ENCODE results near the gene ENGASE. TPM values are rescaled to one million over a fixed set of nuclear protein-coding genes. Genes with fewer than 3 reads are reported as not detected.

The ENGASE gene
- total and polyA plus RNA-seq, 7 experiments from 2014 or later: 3.8 to 214 (median 82.7) TPM

GRCh38 chr17:79047291-79047920 lies 27.2 kb upstream of the ENGASE start:
- no peaks in the 10 kb centered on the region for H3K36me3 Mint-ChIP-seq
- H3K4me3 Mint-ChIP-seq: no peak overlapping the region
- H3K4me1 ChIP-seq (ENCODE audit: control insufficient read depth in 2 of 2, insufficient read depth in 2 of 2, low read length in 2 of 2): no peaks in the 10 kb centered on the region
- H3K36me3 ChIP-seq (ENCODE audit: control insufficient read depth in 2 of 3, insufficient read depth in 3 of 3, low read length in 3 of 3): no peaks in the 10 kb centered on the region
- H3K4me3 ChIP-seq (ENCODE audit: low read length): no peak overlapping the region
- H3K27me3 ChIP-seq (ENCODE audit: control insufficient read depth in 2 of 2, insufficient read depth in 2 of 2, low read length in 2 of 2): no peaks in the 10 kb centered on the region
- H3K27ac ChIP-seq (ENCODE audit: low read depth, low read length): no peak overlapping the region
- no peak overlapping the region for H3K27ac Mint-ChIP-seq
- intact Hi-C loops (cut with micrococcal nuclease): no loop called here
- no peaks in the 10 kb centered on the region for H3K9me3 ChIP-seq (ENCODE audit: control insufficient read depth in 2 of 3, low read length in 3 of 3)
- peaks cover 0 to 9% (median 5%) of the 10 kb centered on the region in 7 donors for H3K4me1 Mint-ChIP-seq
- no peak for ATAC-seq
- ChIA-PET POLR2A (no interaction called here), CTCF (no interaction called here)
- DNase-seq: no peak
- H3K9me3 Mint-ChIP-seq: peaks cover 0 to 11% (median 0%) of the 10 kb centered on the region in 11 donors
- H3K27me3 Mint-ChIP-seq: peaks cover 4 to 17% (median 12%) of the 10 kb centered on the region in 5 donors

- peaks cover 0 to 7% (median 0%) of the 10 kb centered on the region in 11 donors for H3K9me3 Mint-ChIP-seq
Observed at GRCh38 chr17:79047923-79048825, 26.4 kb upstream of the ENGASE start.

GRCh38 chr17:79048826-79049755 lies 25.5 kb upstream of the ENGASE start:
- Mint-ChIP-seq H3K4me3 (no peak overlapping the region), H3K9me3 (peaks cover 0 to 12% (median 7%) of the 10 kb centered on the region in 11 donors), H3K4me1 (peaks cover 0 to 9% (median 5%) of the 10 kb centered on the region in 7 donors), H3K27me3 (peaks cover 4 to 20% (median 12%) of the 10 kb centered on the region in 5 donors), H3K27ac (no peak overlapping the region), H3K36me3 (peaks cover 0 to 7% (median under 1%) of the 10 kb centered on the region in 5 donors)
- DNase-seq (no peak), ATAC-seq (no peak)
- no peaks in the 10 kb centered on the region for H3K27me3 ChIP-seq (ENCODE audit: control insufficient read depth in 2 of 2, insufficient read depth in 2 of 2, low read length in 2 of 2)
- no peak overlapping the region for H3K27ac ChIP-seq (ENCODE audit: low read depth, low read length)
- H3K9me3 ChIP-seq (ENCODE audit: control insufficient read depth in 2 of 3, low read length in 3 of 3): no peaks in the 10 kb centered on the region
- no peak overlapping the region for H3K4me3 ChIP-seq (ENCODE audit: low read length)
- H3K4me1 ChIP-seq (ENCODE audit: control insufficient read depth in 2 of 2, insufficient read depth in 2 of 2, low read length in 2 of 2): no peaks in the 10 kb centered on the region
- POLR2A ChIA-PET: no interaction called here
- H3K36me3 ChIP-seq (ENCODE audit: control insufficient read depth in 2 of 3, insufficient read depth in 3 of 3, low read length in 3 of 3): no peaks in the 10 kb centered on the region
- CTCF ChIA-PET: interaction anchor here (0.7 kb wide), 1 partner anchor 11 kb away, joined by 3 read pairs; no protein-coding TSS in a partner anchor
- intact Hi-C loops (cut with micrococcal nuclease): no loop called here

More at GRCh38 chr17:79047923-79048825, 26.4 kb upstream of the ENGASE start:
- Histone ChIP-seq H3K36me3 (ENCODE audit: control insufficient read depth in 2 of 3, insufficient read depth in 3 of 3, low read length in 3 of 3) (no peaks in the 10 kb centered on the region), H3K27me3 (ENCODE audit: control insufficient read depth in 2 of 2, insufficient read depth in 2 of 2, low read length in 2 of 2) (no peaks in the 10 kb centered on the region), H3K27ac (ENCODE audit: low read depth, low read length) (no peak overlapping the region), H3K4me1 (ENCODE audit: control insufficient read depth in 2 of 2, insufficient read depth in 2 of 2, low read length in 2 of 2) (no peaks in the 10 kb centered on the region), H3K9me3 (ENCODE audit: control insufficient read depth in 2 of 3, low read length in 3 of 3) (no peaks in the 10 kb centered on the region), H3K4me3 (ENCODE audit: low read length) (no peak overlapping the region)
- no peak overlapping the region for H3K27ac Mint-ChIP-seq
- ATAC-seq: no peak
- peaks cover 3 to 17% (median 12%) of the 10 kb centered on the region in 5 donors for H3K27me3 Mint-ChIP-seq
- no peak for DNase-seq
- intact Hi-C loops (cut with micrococcal nuclease): no loop called here
- POLR2A ChIA-PET: no interaction called here
- H3K36me3 Mint-ChIP-seq: no peaks in the 10 kb centered on the region
- peaks cover 0 to 9% (median 5%) of the 10 kb centered on the region in 7 donors for H3K4me1 Mint-ChIP-seq
- CTCF ChIA-PET: interaction anchor here (0.7 kb wide), 1 partner anchor 17 kb away, joined by 3 read pairs; no protein-coding TSS in a partner anchor
- no peak overlapping the region for H3K4me3 Mint-ChIP-seq

GRCh38 chr17:79049821-79050220 lies 24.8 kb upstream of the ENGASE start:
- no peak overlapping the region for H3K4me3 Mint-ChIP-seq
- ChIA-PET POLR2A (no interaction called here), CTCF (interaction anchor here (0.7 kb wide), 1 partner anchor 10 kb away, joined by 3 read pairs; no protein-coding TSS in a partner anchor)
- H3K36me3 Mint-ChIP-seq: peaks cover 0 to 10% (median 4%) of the 10 kb centered on the region in 5 donors
- H3K9me3 Mint-ChIP-seq: peaks cover 0 to 20% (median 10%) of the 10 kb centered on the region in 11 donors
- ATAC-seq: no peak
- H3K36me3 ChIP-seq (ENCODE audit: control insufficient read depth in 2 of 3, insufficient read depth in 3 of 3, low read length in 3 of 3): no peaks in the 10 kb centered on the region
- H3K9me3 ChIP-seq (ENCODE audit: control insufficient read depth in 2 of 3, low read length in 3 of 3): no peaks in the 10 kb centered on the region
- no peaks in the 10 kb centered on the region for H3K27me3 ChIP-seq (ENCODE audit: control insufficient read depth in 2 of 2, insufficient read depth in 2 of 2, low read length in 2 of 2)
- intact Hi-C loops (cut with micrococcal nuclease): no loop called here
- H3K4me1 Mint-ChIP-seq: peaks cover 0 to 9% (median 5%) of the 10 kb centered on the region in 7 donors
- H3K27me3 Mint-ChIP-seq: peaks cover 5 to 15% (median 9%) of the 10 kb centered on the region in 5 donors
- no peak for DNase-seq
- H3K27ac ChIP-seq (ENCODE audit: low read depth, low read length): no peak overlapping the region
- no peaks in the 10 kb centered on the region for H3K4me1 ChIP-seq (ENCODE audit: control insufficient read depth in 2 of 2, insufficient read depth in 2 of 2, low read length in 2 of 2)
- no peak overlapping the region for H3K4me3 ChIP-seq (ENCODE audit: low read length)
- no peak overlapping the region for H3K27ac Mint-ChIP-seq

GRCh38 chr17:79050551-79050950 lies 24.1 kb upstream of the ENGASE start:
- ATAC-seq (no peak), DNase-seq (no peak)
- intact Hi-C loops (cut with micrococcal nuclease): no loop called here
- Mint-ChIP-seq H3K9me3 (peaks cover 0 to 22% (median 10%) of the 10 kb centered on the region in 11 donors), H3K4me1 (peaks cover 0 to 5% (median 3%) of the 10 kb centered on the region in 7 donors), H3K27ac (no peak overlapping the region), H3K36me3 (peaks cover 0 to 10% (median 4%) of the 10 kb centered on the region in 5 donors), H3K4me3 (no peak overlapping the region), H3K27me3 (peaks cover 5 to 13% (median 6%) of the 10 kb centered on the region in 5 donors)
- H3K36me3 ChIP-seq (ENCODE audit: control insufficient read depth in 2 of 3, insufficient read depth in 3 of 3, low read length in 3 of 3): no peaks in the 10 kb centered on the region
- no peak overlapping the region for H3K4me3 ChIP-seq (ENCODE audit: low read length)
- CTCF ChIA-PET: no interaction called here
- no peaks in the 10 kb centered on the region for H3K4me1 ChIP-seq (ENCODE audit: control insufficient read depth in 2 of 2, insufficient read depth in 2 of 2, low read length in 2 of 2)
- H3K27me3 ChIP-seq (ENCODE audit: control insufficient read depth in 2 of 2, insufficient read depth in 2 of 2, low read length in 2 of 2): no peaks in the 10 kb centered on the region
- H3K9me3 ChIP-seq (ENCODE audit: control insufficient read depth in 2 of 3, low read length in 3 of 3): no peaks in the 10 kb centered on the region
- no peak overlapping the region for H3K27ac ChIP-seq (ENCODE audit: low read depth, low read length)
- POLR2A ChIA-PET: no interaction called here

GRCh38 chr17:79051306-79051705 lies 23.3 kb upstream of the ENGASE start:
- Mint-ChIP-seq H3K4me1 (no peaks in the 10 kb centered on the region), H3K36me3 (peaks cover 0 to 10% (median 4%) of the 10 kb centered on the region in 5 donors), H3K27me3 (peaks cover 0 to 15% (median 2%) of the 10 kb centered on the region in 5 donors), H3K4me3 (no peak overlapping the region), H3K9me3 (peaks cover 0 to 22% (median 10%) of the 10 kb centered on the region in 11 donors), H3K27ac (no peak overlapping the region)
- Histone ChIP-seq H3K4me3 (ENCODE audit: low read length) (no peak overlapping the region), H3K9me3 (ENCODE audit: control insufficient read depth in 2 of 3, low read length in 3 of 3) (no peaks in the 10 kb centered on the region), H3K27ac (ENCODE audit: low read depth, low read length) (no peak overlapping the region), H3K4me1 (ENCODE audit: control insufficient read depth in 2 of 2, insufficient read depth in 2 of 2, low read length in 2 of 2) (no peaks in the 10 kb centered on the region), H3K36me3 (ENCODE audit: control insufficient read depth in 2 of 3, insufficient read depth in 3 of 3, low read length in 3 of 3) (no peaks in the 10 kb centered on the region), H3K27me3 (ENCODE audit: control insufficient read depth in 2 of 2, insufficient read depth in 2 of 2, low read length in 2 of 2) (no peaks in the 10 kb centered on the region)
- POLR2A ChIA-PET: no interaction called here
- ATAC-seq: no peak
- CTCF ChIA-PET: interaction anchor here (1.4 kb wide), 1 partner anchor 11 kb away, joined by 3 read pairs; no protein-coding TSS in a partner anchor
- intact Hi-C loops (cut with micrococcal nuclease): no loop called here
- no peak for DNase-seq

Data from naive thymus-derived CD4-positive, alpha-beta T cell (primary cell).